Keratinocyte (primary cell): Measurements from ENCODE around the gene TRAM2. TPM values are rescaled to one million over a fixed set of nuclear protein-coding genes. Genes with fewer than 3 reads are reported as not detected.

ENCODE experiments used
- DNase-seq: peaks from one replicate; pipeline ENCODE4 v3.0.0-alpha.2; 2011; ENCODE audit warnings: low read depth, missing footprints, low spot score
- FAIRE-seq: peaks from 2 replicates; lab custom pipeline; 2011; peaks lifted over from hg19 to GRCh38; lab: Jason Lieb, UNC
- H2AFZ ChIP-seq: 2 replicates; pipeline ENCODE4 v1.6.0; 2012; ENCODE audit warnings: low read length, control low read depth, inconsistent platforms; ENCODE audit not compliant: control insufficient read depth
- H3K27ac ChIP-seq: 2 replicates; pipeline ENCODE4 v1.5.1; 2011; ENCODE audit warnings: low read length; ENCODE audit not compliant: control insufficient read depth, insufficient read depth
- H3K27me3 ChIP-seq: 3 replicates; pipeline ENCODE4 v1.6.0; 2011; ENCODE audit warnings: low read length; ENCODE audit not compliant: control insufficient read depth, insufficient read depth; ENCODE audit errors: extremely low read depth
- H3K36me3 ChIP-seq, 2 experiments: 2 replicates in 1 of 2; 3 replicates in 1 of 2; pipeline ENCODE4 v1.5.1; 2011; ENCODE audit warnings: low read length in 2 of 2, mild to moderate bottlenecking in 1 of 2; ENCODE audit not compliant: control insufficient read depth in 2 of 2, insufficient read depth in 2 of 2; ENCODE audit errors: extremely low read depth in 1 of 2
- H3K4me1 ChIP-seq: 3 replicates; pipeline ENCODE4 v1.5.1; 2011; ENCODE audit warnings: low read length; ENCODE audit not compliant: control insufficient read depth, insufficient read depth; ENCODE audit errors: extremely low read depth
- H3K4me2 ChIP-seq: 3 replicates; pipeline ENCODE4 v1.6.0; 2011; ENCODE audit warnings: low read depth, low read length; ENCODE audit not compliant: control insufficient read depth, insufficient read depth; ENCODE audit errors: extremely low read depth
- H3K4me3 ChIP-seq, 3 experiments: fragments of 200-600 bp in 1 of 3; sonication (generic) in 1 of 3; 2 replicates in 2 of 3; 3 replicates in 1 of 3; pipeline ENCODE4 v1.5.1; 2011 to 2016; ENCODE audit warnings: low read length in 3 of 3, mild to moderate bottlenecking in 3 of 3, control low read depth in 2 of 3, inconsistent platforms in 1 of 3, low read depth in 1 of 3, mixed read lengths in 1 of 3, mixed run types in 1 of 3, moderate library complexity in 1 of 3; ENCODE audit not compliant: control insufficient read depth in 2 of 3, insufficient read depth in 2 of 3; ENCODE audit errors: extremely low read depth in 1 of 3
- H3K79me2 ChIP-seq: 2 replicates; pipeline ENCODE4 v1.6.0; 2012; ENCODE audit warnings: low read length; ENCODE audit not compliant: control insufficient read depth, insufficient read depth
- H3K9ac ChIP-seq: 3 replicates; pipeline ENCODE4 v1.6.0; 2011; ENCODE audit warnings: low read length; ENCODE audit not compliant: control insufficient read depth, insufficient read depth; ENCODE audit errors: extremely low read depth
- H3K9me1 ChIP-seq: 3 replicates; pipeline ENCODE4 v1.6.0; 2011; ENCODE audit warnings: low read length; ENCODE audit not compliant: control insufficient read depth, insufficient read depth; ENCODE audit errors: extremely low read depth
- H3K9me3 ChIP-seq: 2 replicates; pipeline ENCODE4 v1.5.1; 2012; ENCODE audit warnings: low read depth, low read length; ENCODE audit not compliant: control insufficient read depth
- H4K20me1 ChIP-seq: 3 replicates; pipeline ENCODE4 v1.6.0; 2011; ENCODE audit warnings: low read length; ENCODE audit not compliant: control insufficient read depth, insufficient read depth; ENCODE audit errors: extremely low read depth
- CTCF ChIP-seq, 3 experiments: IDR thresholded peaks in 1 of 3; conservative IDR thresholded peaks in 1 of 3; optimal IDR thresholded peaks in 1 of 3; 2 replicates in 2 of 3; 3 replicates in 1 of 3; pipeline versions ENCODE3 to v1.5.1; 2011; ENCODE audit warnings: low read length in 3 of 3, mild to moderate bottlenecking in 3 of 3, moderate library complexity in 2 of 3, control low read depth in 1 of 3, inconsistent platforms in 1 of 3; ENCODE audit not compliant: insufficient read depth in 2 of 3; ENCODE audit errors: extremely low read depth in 1 of 3
- EZH2 ChIP-seq: IDR thresholded peaks from one replicate; pipeline ENCODE4 v1.6.1; 2012; ENCODE audit warnings: inconsistent platforms, mild to moderate bottlenecking, low read length, moderate library complexity
- dilution Hi-C: fragments of 300-500 bp; cut with MboI; formaldehyde crosslinking; loops from one replicate; pipeline ENCODE4 v1.7.0; 2020; ENCODE audit warnings: low sequenced_read_pairs; ENCODE audit not compliant: extremely low pct_ligation_motif_present
- polyA plus RNA-seq, 5 experiments: library from polyadenylated mRNA; depleted of rRNA in 3 of 5; stranded (reverse) in 3 of 5; stranded (forward) in 1 of 5; unstranded in 1 of 5; fragments of >200 nt; gene quantifications; 1 replicate in 1 of 5; 2 replicates in 3 of 5; 3 replicates in 1 of 5; pipeline versions ENCODE4 v1.2.1 to v1.2.3, GENCODE V29; 2011 to 2012; ENCODE audit warnings: missing spikeins in 2 of 5, low read depth in 1 of 5, low replicate concordance in 1 of 5

TRAM2 gene
- polyA plus RNA-seq, 1 donor (not counting 4 experiments of a cell fraction or from before 2014, with no cell fraction given): 9.2 TPM

DNA sequence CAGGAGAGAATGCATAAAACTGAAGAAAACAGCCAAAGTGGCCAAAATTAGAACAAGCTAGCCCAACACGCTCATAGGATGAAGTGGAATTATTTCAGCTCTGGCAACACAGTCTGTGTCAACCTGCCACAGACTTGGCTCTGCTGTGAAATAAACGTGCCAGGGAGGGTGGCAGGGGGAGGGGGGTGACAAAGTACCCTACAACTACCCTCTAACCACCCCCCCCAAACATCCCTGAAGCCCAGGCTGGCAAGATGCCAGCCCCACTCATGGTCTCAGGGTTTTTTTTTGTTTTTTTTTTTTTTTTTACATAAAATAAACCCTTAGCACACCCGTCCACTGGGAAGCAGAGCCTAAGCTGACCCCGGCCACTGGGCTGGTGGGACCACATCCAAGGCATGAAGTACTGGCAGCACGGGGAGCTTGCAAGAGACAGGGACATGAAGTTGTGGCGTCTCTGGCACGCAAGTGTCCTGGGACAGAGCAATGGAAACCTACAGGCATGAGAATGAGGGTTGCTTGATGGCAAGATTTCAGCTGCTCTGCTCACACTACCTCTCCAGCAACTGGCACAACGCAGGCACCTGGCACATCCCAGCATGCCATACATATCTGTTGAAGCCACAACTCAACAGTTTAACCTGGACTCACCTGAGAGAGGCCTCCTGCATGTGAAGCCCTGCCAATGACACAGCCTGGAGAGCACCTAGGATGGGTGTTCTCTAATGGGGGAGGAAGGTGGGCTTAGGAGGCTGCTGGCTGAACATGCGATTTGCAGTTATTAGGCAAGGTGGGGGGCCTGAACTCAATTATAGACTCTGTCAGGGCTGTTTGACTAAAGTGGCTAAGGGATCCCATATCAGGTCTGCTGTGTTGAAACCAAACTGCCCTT lies 76.4 kb downstream of the TRAM2 start:
- Histone ChIP-seq H3K9me1 (no peaks in the 10 kb centered on the region), H3K9ac (no peak overlapping the region), H3K4me2 (no peak overlapping the region), H2AFZ (no peak overlapping the region), H4K20me1 (no peaks in the 10 kb centered on the region), H3K4me1 (peaks cover 43% of the 10 kb centered on the region), H3K79me2 (no peaks in the 10 kb centered on the region), H3K36me3 (peaks cover 0 to 11% of the 10 kb centered on the region in 2 experiments), H3K27me3 (no peaks in the 10 kb centered on the region), H3K4me3 (no peak overlapping the region), H3K27ac (no peak overlapping the region), H3K9me3 (no peaks in the 10 kb centered on the region)
- DNase-seq: no peak
- dilution Hi-C loops: no loop called here
- TF ChIP-seq CTCF (optimal IDR thresholded peaks at IDR 0.05 in 1 of 3, IDR thresholded peaks at IDR 0.05 in 1 of 3, conservative IDR thresholded peaks at IDR 0.05 in 1 of 3; ENCODE audit: extremely low read depth in 1 of 3, insufficient read depth in 2 of 3, low read length in 3 of 3) (no peak), EZH2 (no peak)
- no peak for FAIRE-seq

DNA sequence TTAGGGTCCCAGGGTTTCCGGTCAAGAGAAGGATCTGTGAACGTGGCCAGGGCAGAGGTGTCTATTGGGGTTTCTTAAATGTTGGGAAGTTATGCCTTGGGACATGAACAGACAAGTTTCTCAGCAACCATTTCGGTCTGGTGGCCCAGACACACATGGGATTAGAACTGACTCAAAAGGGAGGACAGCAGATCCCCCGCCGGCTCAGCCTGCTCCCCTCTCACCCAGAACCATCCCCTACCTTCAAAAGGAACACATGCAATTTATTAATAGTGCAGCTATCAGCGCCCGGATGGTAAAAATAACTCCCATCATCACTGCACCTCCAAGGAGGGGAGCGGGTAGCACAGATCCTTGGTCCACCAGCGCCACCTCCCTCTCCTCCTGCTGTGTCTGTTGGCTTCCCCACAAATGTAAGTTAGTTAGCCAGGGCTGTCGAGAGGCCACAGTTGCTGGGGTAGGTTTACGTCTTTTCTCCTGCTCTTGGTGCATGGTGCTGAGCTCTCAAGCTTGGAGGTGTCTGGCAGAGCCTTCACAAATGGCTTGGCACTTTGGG lies 77.1 kb downstream of the TRAM2 start:
- DNase-seq (no peak), FAIRE-seq (no peak)
- peak overlapping the region; percentile 61 for H3K4me2 ChIP-seq

More for the DNA sequence above, 77.1 kb downstream of the TRAM2 start:
- Histone ChIP-seq H3K9me1 (no peaks in the 10 kb centered on the region), H3K36me3 (peaks cover 0 to 6% of the 10 kb centered on the region in 2 experiments), H3K4me3 (peak overlapping the region in 1 of 3 experiments; percentile 19), H3K9ac (no peak overlapping the region), H3K27ac (peak overlapping the region; percentile 19), H3K9me3 (no peaks in the 10 kb centered on the region), H3K4me1 (peaks cover 38% of the 10 kb centered on the region), H3K79me2 (no peaks in the 10 kb centered on the region), H4K20me1 (no peaks in the 10 kb centered on the region), H2AFZ (no peak overlapping the region), H3K27me3 (no peaks in the 10 kb centered on the region)
- no peak for TF ChIP-seq CTCF (optimal IDR thresholded peaks at IDR 0.05 in 1 of 3, IDR thresholded peaks at IDR 0.05 in 1 of 3, conservative IDR thresholded peaks at IDR 0.05 in 1 of 3; ENCODE audit: extremely low read depth in 1 of 3, insufficient read depth in 2 of 3, low read length in 3 of 3)
- no peak for TF ChIP-seq EZH2
- dilution Hi-C loops: no loop called here
